KMS-11 (cell line): ENCODE measurements around the gene EVL.

Source experiments
- H2AFZ ChIP-seq: fragments of 200-600 bp; sonication (generic); 2 replicates; pipeline ENCODE4 v1.6.1; 2016; ENCODE audit warnings: antibody characterized with exemption, mixed run types, low read depth
- H3K27ac ChIP-seq: fragments of 200-600 bp; sonication (generic); 2 replicates; pipeline ENCODE4 v1.6.1; 2016; ENCODE audit warnings: mild to moderate bottlenecking, mixed run types
- H3K27me3 ChIP-seq: fragments of 200-600 bp; sonication (generic); 2 replicates; pipeline ENCODE4 v1.6.1; 2017; ENCODE audit warnings: mild to moderate bottlenecking, low read depth, mixed run types, moderate library complexity; ENCODE audit not compliant: insufficient read depth
- H3K36me3 ChIP-seq: fragments of 200-600 bp; sonication (generic); 2 replicates; pipeline ENCODE4 v1.6.1; 2017; ENCODE audit warnings: mild to moderate bottlenecking, mixed run types; ENCODE audit not compliant: insufficient read depth
- H3K4me1 ChIP-seq: fragments of 200-600 bp; sonication (generic); 2 replicates; pipeline ENCODE4 v1.6.1; 2016; ENCODE audit warnings: mild to moderate bottlenecking, low read depth, mixed run types; ENCODE audit not compliant: poor library complexity, severe bottlenecking
- H3K4me2 ChIP-seq: fragments of 200-600 bp; sonication (generic); 2 replicates; pipeline ENCODE4 v1.7.0; 2016; ENCODE audit warnings: mild to moderate bottlenecking, mixed run types
- H3K4me3 ChIP-seq: fragments of 200-600 bp; sonication (generic); IDR thresholded peaks from 2 replicates; pipeline ENCODE4 v1.6.1; 2017; ENCODE audit warnings: low read depth, low read length, mixed read lengths; ENCODE audit not compliant: insufficient read depth
- H3K79me2 ChIP-seq: fragments of 200-600 bp; sonication (generic); 2 replicates; pipeline ENCODE4 v1.6.1; 2016; ENCODE audit warnings: low read depth, mixed run types; ENCODE audit not compliant: insufficient read depth
- H3K9ac ChIP-seq: fragments of 200-600 bp; sonication (generic); 2 replicates; pipeline ENCODE4 v1.6.1; 2016; ENCODE audit warnings: mild to moderate bottlenecking, mixed run types
- H4K20me1 ChIP-seq: fragments of 200-600 bp; sonication (generic); 2 replicates; pipeline ENCODE4 v1.6.1; 2016; ENCODE audit warnings: mild to moderate bottlenecking, mixed run types; ENCODE audit not compliant: insufficient read depth
- TF ChIP-seq, protein P1 (sequence below): fragments of 200-600 bp; sonication (generic); conservative IDR thresholded peaks from 2 replicates; pipeline ENCODE4 v1.6.1; 2017; ENCODE audit warnings: low read depth, mild to moderate bottlenecking, antibody characterized with exemption, low read length, moderate library complexity, mixed read lengths

Gene EVL

DNA sequence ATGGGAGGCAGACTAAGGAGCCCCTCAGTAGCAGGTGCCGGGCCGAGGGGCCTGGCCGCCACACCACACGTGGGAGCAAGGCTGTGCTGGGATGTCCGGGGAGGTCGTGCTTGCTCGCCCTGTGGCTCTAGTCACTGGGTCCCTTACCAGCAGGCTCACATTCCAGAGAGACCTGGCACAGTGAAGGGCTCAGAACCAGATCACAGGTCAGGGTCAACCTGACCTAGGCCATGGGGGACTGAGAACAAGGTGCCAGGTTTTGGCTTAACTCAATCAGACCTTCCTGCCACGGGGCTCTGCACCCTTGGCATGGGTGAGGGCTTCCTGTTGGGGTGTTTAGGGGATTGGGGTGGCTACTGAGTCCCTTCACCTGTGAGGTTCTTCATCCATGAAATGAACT lies 72.0 kb downstream of the EVL start:
- peak overlapping the region; percentile 67; the same call in 1 of the 2 replicates for H3K4me2 ChIP-seq
- no peaks in the 10 kb centered on the region for H3K79me2 ChIP-seq
- H3K4me3 ChIP-seq, result no peak overlapping the region
- H3K27ac ChIP-seq, result no peak overlapping the region
- H2AFZ ChIP-seq, result no peak overlapping the region
- H3K9ac ChIP-seq, result no peak overlapping the region
- TF ChIP-seq, protein P1, sequence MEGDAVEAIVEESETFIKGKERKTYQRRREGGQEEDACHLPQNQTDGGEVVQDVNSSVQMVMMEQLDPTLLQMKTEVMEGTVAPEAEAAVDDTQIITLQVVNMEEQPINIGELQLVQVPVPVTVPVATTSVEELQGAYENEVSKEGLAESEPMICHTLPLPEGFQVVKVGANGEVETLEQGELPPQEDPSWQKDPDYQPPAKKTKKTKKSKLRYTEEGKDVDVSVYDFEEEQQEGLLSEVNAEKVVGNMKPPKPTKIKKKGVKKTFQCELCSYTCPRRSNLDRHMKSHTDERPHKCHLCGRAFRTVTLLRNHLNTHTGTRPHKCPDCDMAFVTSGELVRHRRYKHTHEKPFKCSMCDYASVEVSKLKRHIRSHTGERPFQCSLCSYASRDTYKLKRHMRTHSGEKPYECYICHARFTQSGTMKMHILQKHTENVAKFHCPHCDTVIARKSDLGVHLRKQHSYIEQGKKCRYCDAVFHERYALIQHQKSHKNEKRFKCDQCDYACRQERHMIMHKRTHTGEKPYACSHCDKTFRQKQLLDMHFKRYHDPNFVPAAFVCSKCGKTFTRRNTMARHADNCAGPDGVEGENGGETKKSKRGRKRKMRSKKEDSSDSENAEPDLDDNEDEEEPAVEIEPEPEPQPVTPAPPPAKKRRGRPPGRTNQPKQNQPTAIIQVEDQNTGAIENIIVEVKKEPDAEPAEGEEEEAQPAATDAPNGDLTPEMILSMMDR, result no peak
- H3K27me3 ChIP-seq, result no peaks in the 10 kb centered on the region
- H3K4me1 ChIP-seq, result peaks cover 27% of the 10 kb centered on the region
- H4K20me1 ChIP-seq, result no peaks in the 10 kb centered on the region
- H3K36me3 ChIP-seq, result no peaks in the 10 kb centered on the region

DNA sequence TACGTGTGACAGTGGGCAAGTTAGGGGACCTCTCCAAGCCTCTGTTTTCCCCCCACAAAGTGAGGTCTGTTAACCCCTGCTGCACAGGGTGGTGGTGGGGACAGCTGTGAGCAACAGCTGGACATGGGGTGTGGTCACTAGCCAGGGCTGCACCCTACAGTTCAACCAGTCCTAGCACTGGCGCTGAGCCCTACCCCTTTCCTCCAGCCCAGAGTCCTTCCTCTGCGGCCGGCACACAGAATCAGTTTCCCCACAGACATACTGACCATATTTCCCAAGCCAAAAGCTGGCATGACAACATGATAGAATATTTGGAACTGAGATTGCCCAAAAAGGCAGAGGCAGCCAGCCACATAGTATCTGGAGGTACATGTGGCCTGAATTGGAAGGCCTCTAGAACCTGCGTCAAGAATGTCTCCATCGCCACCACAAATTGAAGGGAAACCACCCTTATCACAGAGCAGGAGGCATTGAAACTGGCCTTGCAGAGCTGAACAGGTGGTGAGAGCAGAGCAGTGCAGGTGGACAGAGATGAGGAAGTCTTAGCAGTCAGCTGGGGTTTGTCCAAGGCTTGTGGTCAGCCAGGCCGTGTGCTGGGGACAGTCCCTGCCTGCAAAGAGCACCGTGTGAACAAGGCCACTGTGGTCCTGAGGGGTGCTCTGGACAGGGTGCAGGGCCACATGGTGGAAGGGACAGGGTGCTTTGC lies 73.0 kb downstream of the EVL start:
- no peaks in the 10 kb centered on the region for H3K27me3 ChIP-seq
- no peaks in the 10 kb centered on the region for H3K79me2 ChIP-seq
- H3K4me2 ChIP-seq, result peak overlapping the region; percentile 67

DNA sequence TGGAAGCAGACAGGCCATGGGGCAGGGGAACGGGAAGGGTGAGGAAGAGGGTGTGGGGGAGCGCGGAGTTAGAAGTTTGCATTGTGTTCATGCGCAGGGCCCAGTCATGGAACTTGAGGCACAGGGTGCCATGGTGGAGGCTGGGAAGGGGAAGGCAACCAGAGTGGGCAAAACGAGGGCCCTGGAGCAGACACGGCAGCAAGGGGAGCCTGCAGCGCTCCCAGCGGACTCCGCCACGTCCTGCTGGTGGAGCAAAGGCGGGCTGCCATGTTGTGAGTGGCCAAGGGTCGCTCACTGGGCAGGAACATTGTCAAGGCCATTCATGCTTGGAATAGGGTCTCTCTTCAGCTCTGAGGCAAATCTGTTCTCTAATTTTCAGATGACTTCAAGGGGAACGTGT lies 73.7 kb downstream of the EVL start:
- Histone ChIP-seq H4K20me1 (no peaks in the 10 kb centered on the region), H3K27me3 (no peaks in the 10 kb centered on the region), H3K79me2 (no peaks in the 10 kb centered on the region), H3K9ac (no peak overlapping the region), H3K4me3 (no peak overlapping the region), H3K4me1 (peaks cover 27% of the 10 kb centered on the region), H3K27ac (no peak overlapping the region), H3K4me2 (no peak overlapping the region), H2AFZ (no peak overlapping the region), H3K36me3 (no peaks in the 10 kb centered on the region)
- TF ChIP-seq, protein P1, result no peak

More for the DNA sequence above, 73.0 kb downstream of the EVL start:
- Histone ChIP-seq H3K4me3 (no peak overlapping the region), H3K4me1 (peaks cover 27% of the 10 kb centered on the region), H3K36me3 (no peaks in the 10 kb centered on the region), H3K9ac (no peak overlapping the region; the same call in 1 of the 2 replicates), H3K27ac (peak overlapping the region; percentile 24; the same call in 1 of the 2 replicates), H2AFZ (no peak overlapping the region), H4K20me1 (no peaks in the 10 kb centered on the region)
- TF ChIP-seq, protein P1, result no peak

DNA sequence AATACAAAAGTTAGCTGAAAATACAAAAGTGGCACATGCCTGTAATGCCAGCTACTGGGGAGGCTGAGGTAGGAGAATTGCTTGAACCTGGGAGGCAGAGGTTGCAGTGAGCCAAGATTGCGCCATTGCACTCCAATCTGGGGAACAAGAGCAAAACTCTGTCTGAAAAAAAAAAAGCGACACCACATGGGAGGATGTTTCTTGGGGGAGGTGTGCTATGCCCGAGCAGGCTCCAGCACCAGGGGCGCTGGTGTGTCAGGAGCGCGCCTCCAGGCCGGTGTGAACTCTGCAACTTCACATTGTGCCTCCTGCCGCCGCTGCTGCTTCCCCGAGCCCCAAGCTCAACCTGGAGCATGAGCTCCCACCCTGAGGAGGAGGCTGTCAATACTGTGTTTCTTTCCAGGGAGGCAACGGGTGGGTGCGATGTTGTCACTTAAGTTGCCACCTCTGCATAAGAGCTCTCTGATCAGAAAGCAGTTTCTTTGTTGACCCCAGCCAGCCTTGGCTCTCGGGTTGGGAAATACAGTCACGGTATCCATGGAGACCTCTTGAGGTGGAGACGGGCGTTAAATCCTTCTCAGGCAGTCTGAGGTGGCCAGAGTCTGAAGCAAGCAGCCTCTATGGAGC lies 75.3 kb downstream of the EVL start:
- Histone ChIP-seq H3K9ac (no peak overlapping the region), H3K79me2 (no peaks in the 10 kb centered on the region), H3K4me2 (no peak overlapping the region), H4K20me1 (no peaks in the 10 kb centered on the region), H3K4me3 (no peak overlapping the region), H3K27ac (no peak overlapping the region), H2AFZ (no peak overlapping the region), H3K36me3 (no peaks in the 10 kb centered on the region), H3K4me1 (peaks cover 27% of the 10 kb centered on the region), H3K27me3 (no peaks in the 10 kb centered on the region)
- TF ChIP-seq, protein P1, result no peak
